WTC11 (cell line): ENCODE measurements around the gene MYLK4.

Experiments
- FOXJ3 ChIP-seq: sonication (generic); formaldehyde crosslinking; IDR thresholded peaks from 2 replicates; pipeline ENCODE4 v1.9.0; 2021; ENCODE audit warnings: missing genetic modification reagents, mild to moderate bottlenecking, borderline replicate concordance
- GABPB1 ChIP-seq: sonication (generic); formaldehyde crosslinking; IDR thresholded peaks from 2 replicates; pipeline ENCODE4 v1.8.1; 2023; ENCODE audit warnings: mild to moderate bottlenecking, missing genetic modification reagents
- KAT7 ChIP-seq: sonication (generic); formaldehyde crosslinking; IDR thresholded peaks from 2 replicates; pipeline ENCODE4 v1.8.1; 2023; ENCODE audit warnings: missing genetic modification reagents, mild to moderate bottlenecking, borderline replicate concordance
- NR1H2 ChIP-seq: sonication (generic); formaldehyde crosslinking; IDR thresholded peaks from 2 replicates; pipeline ENCODE4 v1.9.0; 2021; ENCODE audit warnings: mild to moderate bottlenecking, moderate library complexity, missing genetic modification reagents
- NR3C1 ChIP-seq: sonication (generic); formaldehyde crosslinking; conservative IDR thresholded peaks from 2 replicates; pipeline ENCODE4 v1.8.1; 2023; ENCODE audit warnings: low read depth, mild to moderate bottlenecking, missing genetic modification reagents
- TEAD4 ChIP-seq: sonication (generic); formaldehyde crosslinking; IDR thresholded peaks from 2 replicates; pipeline ENCODE4 v1.8.0; 2022; ENCODE audit warnings: mild to moderate bottlenecking, missing genetic modification reagents
- ZNF317 ChIP-seq: sonication (generic); formaldehyde crosslinking; IDR thresholded peaks from 2 replicates; pipeline ENCODE4 v1.8.1; 2023; ENCODE audit warnings: low read depth, mild to moderate bottlenecking, moderate library complexity, missing genetic modification reagents, borderline replicate concordance
- TF ChIP-seq, protein P1 (sequence below): fragments of 200-600 bp; IDR thresholded peaks from 2 replicates; pipeline ENCODE4 v1.8.0; 2022; ENCODE audit warnings: antibody characterized with exemption
- TF ChIP-seq, protein P2 (sequence below): sonication (generic); formaldehyde crosslinking; IDR thresholded peaks from 2 replicates; pipeline ENCODE4 v1.8.1; 2022; ENCODE audit warnings: low read depth, missing genetic modification reagents, borderline replicate concordance
- TF ChIP-seq, protein P3 (sequence below): fragments of 250-450 bp; sonication (Bioruptor Pico); IDR thresholded peaks from 2 replicates; pipeline ENCODE4 v1.9.0; 2021; ENCODE audit warnings: moderate library complexity, mild to moderate bottlenecking, inconsistent platforms, borderline replicate concordance
- TF ChIP-seq, protein P4 (sequence below): sonication (generic); formaldehyde crosslinking; conservative IDR thresholded peaks from 2 replicates; pipeline ENCODE4 v1.8.1; 2022; ENCODE audit warnings: mild to moderate bottlenecking, missing genetic modification reagents
- TF ChIP-seq, protein P5 (sequence below): sonication (generic); formaldehyde crosslinking; IDR thresholded peaks from 2 replicates; pipeline ENCODE4 v1.8.0; 2022; ENCODE audit warnings: mild to moderate bottlenecking, missing genetic modification reagents

DNA sequence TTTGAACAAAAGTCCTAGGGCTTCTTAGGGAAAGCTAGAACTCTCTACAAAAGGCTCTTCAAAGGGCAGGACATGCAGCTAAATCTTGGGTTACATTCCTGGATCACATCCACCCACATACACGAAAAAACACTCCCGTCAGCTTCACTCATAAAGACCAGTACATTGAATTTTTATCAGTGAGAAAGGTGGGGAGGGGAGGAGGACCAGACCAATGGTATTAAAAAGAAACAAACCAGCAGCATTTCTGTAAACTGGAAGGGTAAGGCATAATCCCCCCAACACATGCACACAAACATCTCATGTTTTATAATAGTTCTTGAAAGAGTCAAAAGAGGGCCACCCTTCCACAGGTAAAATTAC, 31.6 kb downstream of the MYLK4 start:
- TF ChIP-seq, protein P1, sequence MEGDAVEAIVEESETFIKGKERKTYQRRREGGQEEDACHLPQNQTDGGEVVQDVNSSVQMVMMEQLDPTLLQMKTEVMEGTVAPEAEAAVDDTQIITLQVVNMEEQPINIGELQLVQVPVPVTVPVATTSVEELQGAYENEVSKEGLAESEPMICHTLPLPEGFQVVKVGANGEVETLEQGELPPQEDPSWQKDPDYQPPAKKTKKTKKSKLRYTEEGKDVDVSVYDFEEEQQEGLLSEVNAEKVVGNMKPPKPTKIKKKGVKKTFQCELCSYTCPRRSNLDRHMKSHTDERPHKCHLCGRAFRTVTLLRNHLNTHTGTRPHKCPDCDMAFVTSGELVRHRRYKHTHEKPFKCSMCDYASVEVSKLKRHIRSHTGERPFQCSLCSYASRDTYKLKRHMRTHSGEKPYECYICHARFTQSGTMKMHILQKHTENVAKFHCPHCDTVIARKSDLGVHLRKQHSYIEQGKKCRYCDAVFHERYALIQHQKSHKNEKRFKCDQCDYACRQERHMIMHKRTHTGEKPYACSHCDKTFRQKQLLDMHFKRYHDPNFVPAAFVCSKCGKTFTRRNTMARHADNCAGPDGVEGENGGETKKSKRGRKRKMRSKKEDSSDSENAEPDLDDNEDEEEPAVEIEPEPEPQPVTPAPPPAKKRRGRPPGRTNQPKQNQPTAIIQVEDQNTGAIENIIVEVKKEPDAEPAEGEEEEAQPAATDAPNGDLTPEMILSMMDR = no peak
- no peak for TF ChIP-seq NR1H2 (CRISPR knock-in tag)
- no peak for TF ChIP-seq KAT7 (CRISPR knock-in tag)
- TF ChIP-seq ZNF317 (CRISPR knock-in tag) = no peak
- TF ChIP-seq, protein P2, sequence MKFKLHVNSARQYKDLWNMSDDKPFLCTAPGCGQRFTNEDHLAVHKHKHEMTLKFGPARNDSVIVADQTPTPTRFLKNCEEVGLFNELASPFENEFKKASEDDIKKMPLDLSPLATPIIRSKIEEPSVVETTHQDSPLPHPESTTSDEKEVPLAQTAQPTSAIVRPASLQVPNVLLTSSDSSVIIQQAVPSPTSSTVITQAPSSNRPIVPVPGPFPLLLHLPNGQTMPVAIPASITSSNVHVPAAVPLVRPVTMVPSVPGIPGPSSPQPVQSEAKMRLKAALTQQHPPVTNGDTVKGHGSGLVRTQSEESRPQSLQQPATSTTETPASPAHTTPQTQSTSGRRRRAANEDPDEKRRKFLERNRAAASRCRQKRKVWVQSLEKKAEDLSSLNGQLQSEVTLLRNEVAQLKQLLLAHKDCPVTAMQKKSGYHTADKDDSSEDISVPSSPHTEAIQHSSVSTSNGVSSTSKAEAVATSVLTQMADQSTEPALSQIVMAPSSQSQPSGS (CRISPR knock-in tag) = no peak
- TF ChIP-seq, protein P3, sequence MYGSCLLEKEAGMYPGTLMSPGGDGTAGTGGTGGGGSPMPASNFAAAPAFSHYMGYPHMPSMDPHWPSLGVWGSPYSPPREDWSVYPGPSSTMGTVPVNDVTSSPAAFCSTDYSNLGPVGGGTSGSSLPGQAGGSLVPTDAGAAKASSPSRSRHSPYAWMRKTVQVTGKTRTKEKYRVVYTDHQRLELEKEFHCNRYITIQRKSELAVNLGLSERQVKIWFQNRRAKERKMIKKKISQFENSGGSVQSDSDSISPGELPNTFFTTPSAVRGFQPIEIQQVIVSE (CRISPR knock-in tag) = no peak
- no peak for TF ChIP-seq NR3C1 (CRISPR knock-in tag)
- TF ChIP-seq, protein P4, sequence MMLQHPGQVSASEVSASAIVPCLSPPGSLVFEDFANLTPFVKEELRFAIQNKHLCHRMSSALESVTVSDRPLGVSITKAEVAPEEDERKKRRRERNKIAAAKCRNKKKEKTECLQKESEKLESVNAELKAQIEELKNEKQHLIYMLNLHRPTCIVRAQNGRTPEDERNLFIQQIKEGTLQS (CRISPR knock-in tag) = no peak
- TF ChIP-seq GABPB1 (CRISPR knock-in tag) = no peak
- TF ChIP-seq FOXJ3 (CRISPR knock-in tag) = no peak
- TF ChIP-seq, protein P5, sequence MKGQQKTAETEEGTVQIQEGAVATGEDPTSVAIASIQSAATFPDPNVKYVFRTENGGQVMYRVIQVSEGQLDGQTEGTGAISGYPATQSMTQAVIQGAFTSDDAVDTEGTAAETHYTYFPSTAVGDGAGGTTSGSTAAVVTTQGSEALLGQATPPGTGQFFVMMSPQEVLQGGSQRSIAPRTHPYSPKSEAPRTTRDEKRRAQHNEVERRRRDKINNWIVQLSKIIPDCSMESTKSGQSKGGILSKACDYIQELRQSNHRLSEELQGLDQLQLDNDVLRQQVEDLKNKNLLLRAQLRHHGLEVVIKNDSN (CRISPR knock-in tag) = no peak
- TF ChIP-seq TEAD4 (CRISPR knock-in tag) = no peak
